HuH-7.5 (cell line): ENCODE data around the gene SYVN1.

Source experiments
- DNase-seq: peaks from one replicate; pipeline ENCODE4 v3.0.0; 2011; ENCODE audit warnings: low spot score

The SYVN1 gene

DNA sequence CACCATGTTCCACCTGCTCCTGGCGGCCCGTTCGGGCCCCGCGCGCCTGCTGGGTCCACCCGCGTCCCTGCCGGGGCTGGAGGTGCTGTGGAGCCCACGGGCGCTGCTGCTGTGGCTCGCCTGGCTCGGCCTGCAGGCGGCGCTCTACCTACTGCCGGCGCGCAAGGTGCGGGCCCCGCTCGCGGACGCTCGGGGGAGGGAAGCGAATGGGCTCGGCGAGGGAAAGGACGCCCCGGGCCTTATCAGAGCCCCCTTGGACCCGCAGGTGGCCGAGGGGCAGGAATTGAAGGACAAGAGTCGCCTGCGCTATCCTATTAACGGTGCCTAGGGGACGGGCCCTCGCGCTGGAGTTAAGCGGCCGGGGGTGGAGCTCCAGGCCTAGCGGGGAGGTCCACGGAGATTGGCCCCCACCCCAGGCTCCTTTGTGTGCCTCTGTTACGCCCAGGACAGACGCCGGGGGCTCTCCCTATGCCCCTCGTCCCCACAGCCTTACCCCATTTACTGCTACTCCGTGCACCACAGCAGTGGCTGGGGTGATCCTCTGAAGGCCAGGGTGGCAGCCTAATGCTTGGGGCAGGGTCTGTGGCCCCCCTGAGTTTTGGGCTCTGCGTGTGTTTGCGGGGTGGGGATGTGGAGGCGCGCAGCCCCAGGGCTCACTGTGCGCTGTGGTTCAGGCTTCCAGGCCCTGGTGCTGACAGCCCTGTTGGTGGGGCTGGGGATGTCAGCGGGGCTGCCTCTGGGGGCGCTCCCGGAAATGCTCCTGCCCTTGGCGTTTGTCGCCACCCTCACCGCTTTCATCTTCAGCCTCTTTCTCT is 21.6 kb downstream of the SYVN1 start:
- DNase-seq = peak; percentile 61

DNA sequence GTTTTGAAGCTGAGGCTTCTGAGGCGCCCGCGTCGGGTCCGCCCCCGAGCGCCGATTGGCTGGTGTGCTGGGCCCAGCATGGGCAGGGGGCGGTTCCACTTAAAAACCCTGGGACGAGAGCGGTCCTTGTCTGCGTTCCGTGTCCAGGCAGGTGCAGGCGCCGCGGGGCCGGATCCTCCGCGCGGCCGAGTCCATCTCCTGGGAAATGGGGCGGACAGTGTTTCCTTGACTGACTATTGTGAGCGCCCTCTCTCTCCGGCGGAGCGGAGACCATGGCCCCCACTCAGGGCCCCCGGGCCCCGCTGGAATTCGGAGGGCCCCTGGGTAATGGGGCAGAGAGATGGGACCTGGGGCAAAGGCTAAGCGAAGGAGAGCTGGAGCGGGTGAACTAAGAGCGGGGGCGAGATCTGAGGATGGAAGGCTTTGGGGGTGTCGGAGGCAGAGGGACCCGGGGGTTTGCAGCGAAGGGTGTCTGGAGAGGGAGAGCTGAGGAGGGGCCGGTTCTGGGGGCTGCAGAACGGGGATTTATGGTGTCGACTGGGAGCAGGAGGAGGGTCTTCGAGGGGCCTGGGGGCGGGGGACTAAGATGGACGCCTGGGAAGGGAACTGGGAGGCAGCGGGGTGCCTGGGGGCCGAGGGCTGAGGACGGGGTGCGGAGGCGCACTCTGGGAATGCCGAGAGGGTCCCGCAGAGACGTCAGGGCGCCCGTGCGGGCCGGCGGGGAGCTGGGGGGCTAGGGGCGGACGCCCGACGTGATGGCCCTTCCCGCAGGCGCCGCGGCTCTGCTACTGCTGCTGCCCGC is 22.4 kb downstream of the SYVN1 start, which contains the start of gene TM7SF2:
TM7SF2 (plus strand) TSS at position 129 of the 802 bp plus-strand sequence; CDS start at position 273, 144 bp downstream.
- peak; percentile 96 for DNase-seq

DNA sequence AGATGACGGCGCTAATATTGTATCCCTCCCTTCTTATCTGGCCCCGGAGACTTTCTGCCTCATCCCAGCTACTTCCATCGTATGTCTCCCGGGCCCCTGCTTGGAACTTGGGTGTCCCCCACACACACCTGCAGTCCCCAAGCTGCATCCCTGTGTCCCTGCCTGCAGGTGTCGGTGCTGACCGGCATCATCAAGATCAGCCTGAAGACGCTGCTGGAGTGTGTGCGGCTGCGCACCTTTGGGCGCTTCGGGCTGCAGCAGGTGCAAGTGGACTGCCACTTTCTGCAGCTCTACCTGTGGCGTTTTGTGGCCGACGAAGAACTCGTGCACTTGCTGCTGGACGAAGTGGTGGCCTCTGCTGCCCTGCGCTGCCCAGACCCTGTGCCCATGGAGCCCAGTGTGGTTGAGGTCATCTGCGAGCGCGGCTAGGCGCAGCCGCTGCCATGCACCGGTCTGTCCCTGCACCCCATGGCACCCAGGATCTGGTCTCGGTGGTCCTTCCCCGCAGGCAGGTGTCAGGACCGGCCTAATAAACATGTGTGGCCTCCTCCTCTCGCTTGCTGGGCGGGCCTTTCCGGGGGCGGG is 23.1 kb downstream of the SYVN1 start:
- no peak for DNase-seq

DNA sequence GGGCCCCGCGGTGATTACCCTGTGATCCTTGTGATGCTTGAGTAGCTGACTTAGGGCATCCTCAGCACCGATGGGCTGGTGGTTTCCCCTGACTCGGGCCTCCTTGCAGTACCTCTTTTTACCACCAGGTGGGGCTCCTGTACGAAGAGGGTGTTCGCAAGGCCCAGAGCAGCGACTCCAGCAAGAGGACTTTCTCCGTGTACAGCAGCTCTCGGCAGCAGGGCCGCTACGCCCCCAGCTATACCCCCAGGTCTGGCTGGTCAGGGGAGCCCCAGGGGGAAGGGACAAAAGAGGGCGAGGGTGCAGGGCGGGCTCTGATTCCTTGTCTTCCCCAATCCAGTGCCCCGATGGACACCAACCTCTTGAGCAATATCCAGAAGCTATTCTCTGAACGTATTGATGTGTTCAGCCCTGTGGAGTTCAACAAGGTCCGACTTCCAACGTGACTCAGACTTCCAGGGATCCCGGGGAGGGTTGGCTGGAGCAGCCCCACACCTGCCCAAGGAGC is 23.9 kb downstream of the SYVN1 start:
- DNase-seq = peak; percentile 93

DNA sequence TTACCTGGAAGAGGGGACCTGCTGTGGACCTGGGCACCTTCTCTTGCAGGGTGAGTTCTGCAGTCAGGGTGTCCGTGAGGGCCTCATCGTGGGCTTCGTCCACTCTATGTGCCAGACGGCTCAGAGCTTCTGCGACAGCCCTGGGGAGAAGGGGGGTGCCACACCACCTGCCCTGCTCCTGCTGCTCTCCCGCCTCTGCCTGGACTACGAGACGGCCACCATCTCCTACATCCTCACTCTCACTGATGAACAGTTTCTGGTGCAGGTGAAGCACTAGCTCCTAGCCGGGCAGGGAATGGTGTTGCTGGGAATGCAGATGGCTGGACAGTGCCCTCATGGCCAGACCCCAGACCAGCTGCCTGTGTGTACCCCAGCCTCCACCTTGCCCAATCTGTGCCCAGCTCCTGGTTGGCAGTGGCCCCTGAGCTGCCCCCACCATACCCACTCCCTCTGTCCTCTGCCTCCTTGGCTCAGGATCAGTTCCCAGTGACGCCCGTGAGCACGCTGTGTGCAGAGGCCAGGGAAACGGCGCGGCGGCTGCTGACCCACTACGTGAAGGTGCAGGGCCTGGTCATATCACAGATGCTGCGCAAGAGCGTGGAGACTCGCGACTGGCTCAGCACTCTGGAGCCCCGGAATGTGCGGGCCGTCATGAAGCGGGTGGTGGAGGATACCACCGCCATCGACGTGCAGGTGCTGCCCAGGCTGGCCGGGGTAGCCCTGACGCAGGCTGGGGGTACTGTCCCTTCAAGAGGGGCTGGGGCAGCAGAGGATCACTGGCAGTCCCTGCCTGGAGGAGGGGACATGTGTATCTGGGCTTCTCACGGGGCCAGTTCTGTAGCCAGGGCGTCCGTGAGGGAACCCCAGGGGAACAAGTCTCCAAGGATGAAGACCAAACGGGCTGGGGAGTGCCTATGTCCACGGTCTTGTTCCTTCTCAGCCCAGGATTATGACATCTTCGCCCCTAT is 24.8 kb downstream of the SYVN1 start:
- DNase-seq = no peak

GRCh38 chr11:65108469-65109123 is 25.7 kb downstream of the SYVN1 start:
- DNase-seq = no peak

- no peak for DNase-seq
Observed at GRCh38 chr11:65107751-65108468, 26.4 kb downstream of the SYVN1 start.

- no peak for DNase-seq
Observed at GRCh38 chr11:65107078-65107477, 27.2 kb downstream of the SYVN1 start.

DNA sequence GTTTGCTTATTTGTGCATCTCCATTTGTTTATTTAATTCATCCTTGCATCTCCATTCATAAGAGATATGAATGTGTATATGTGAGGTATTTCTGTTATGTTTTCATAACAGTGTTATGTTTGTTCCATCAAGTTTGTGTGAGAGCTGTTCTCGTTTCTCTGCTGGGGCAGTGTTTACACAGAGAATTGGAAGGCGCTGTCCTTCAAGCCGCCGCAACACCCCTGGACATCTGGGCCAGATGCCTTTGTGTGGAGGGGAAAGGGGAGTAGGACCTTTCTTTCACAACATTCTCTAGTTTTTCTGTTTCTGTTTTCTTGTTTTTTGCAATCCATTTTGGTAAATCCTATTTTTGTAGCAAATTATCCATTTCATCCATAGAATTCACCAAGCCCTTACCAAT is 29.7 kb downstream of the SYVN1 start:
- no peak for DNase-seq

- no peak for DNase-seq
Observed at GRCh38 chr11:65103476-65103875, 30.8 kb downstream of the SYVN1 start.

- DNase-seq = no peak
Observed at GRCh38 chr11:65102142-65103095, 31.9 kb downstream of the SYVN1 start.

DNA sequence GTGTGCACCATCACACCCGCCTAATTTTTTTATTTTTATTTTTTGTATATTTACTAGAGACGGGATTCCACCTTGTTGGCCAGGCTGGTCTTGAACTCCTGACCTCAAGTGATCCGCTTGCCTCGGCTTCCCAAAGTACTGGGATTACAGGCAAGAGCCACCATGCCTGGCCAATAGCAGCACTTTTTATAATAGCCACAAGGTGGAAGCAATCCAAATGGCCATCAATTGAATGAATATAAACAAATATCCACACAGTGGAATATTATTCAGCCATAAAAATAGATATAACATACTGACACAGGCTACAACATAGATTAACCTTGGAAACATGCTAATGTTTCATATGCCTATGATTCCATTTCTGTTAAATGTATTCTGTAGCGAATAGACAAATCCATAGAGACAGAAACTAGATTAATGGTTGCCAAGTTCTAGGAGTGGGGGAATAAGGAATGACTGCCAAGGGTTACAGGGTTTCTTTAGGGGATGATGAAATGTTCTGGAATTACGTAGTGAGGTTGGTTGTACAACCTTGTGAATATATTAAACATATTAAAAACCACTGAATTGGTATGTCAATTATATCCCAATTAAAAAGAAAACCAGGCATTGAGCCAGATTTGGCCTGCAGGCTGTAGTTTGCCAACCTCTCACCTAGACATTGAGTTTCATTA is 33.5 kb downstream of the SYVN1 start:
- DNase-seq = no peak

DNA sequence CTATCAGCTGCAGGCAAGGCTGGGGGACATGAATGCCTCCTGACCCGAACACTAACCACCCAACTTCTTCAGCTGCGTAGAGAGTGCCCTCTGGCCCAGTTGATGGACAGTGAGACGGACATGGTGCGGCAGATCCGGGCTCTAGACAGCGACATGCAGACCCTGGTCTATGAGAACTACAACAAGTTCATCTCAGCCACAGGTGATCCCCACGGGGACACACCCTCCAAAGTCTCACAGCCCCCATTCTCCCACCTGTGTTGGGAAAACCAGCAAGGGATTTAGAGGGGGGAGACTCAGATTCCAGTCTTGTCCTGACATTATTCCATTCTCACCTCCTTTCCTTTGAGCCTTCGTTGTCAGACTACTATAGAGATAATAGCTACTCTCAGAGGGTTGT is 37.4 kb downstream of the SYVN1 start:
- no peak for DNase-seq

- peak; percentile 90 for DNase-seq
Observed at GRCh38 chr11:65095974-65096806, 38.1 kb downstream of the SYVN1 start, which contains the start of gene VPS51. Gene VPS51, plus strand, starts transcription at chr11:65096214. Its CDS starts 37 bp downstream, at chr11:65096251.

GRCh38 chr11:65095427-65095826 is 38.9 kb downstream of the SYVN1 start:
- no peak for DNase-seq

DNA sequence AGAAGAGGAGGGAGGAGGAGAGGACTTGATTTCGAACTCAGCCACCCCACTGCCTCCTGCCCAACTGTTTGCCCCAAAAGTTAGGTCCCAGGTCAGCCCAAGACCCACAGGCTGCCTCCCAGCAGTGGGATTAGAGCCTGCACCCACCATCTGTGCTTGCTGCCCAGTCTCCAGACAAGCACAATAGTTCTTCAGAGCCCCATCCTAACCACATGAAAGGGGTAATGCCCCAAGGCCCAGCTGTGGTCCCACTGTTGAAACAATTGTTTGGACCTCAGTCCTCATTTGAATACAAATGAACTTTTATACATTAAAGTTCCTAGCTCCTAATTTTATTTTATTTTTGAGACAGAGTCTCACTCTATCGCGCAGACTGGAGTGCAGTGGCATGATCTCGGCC is 43.7 kb downstream of the SYVN1 start:
- DNase-seq = no peak

- DNase-seq = no peak
Observed at GRCh38 chr11:65089621-65090020, 44.7 kb downstream of the SYVN1 start.
